Ascending aorta (tissue), 2 donors: ENCODE data around the gene ARHGAP31. TPM values are rescaled to one million over a fixed set of nuclear protein-coding genes. Genes with fewer than 3 reads are reported as not detected.
"Not testable (repeated sequence)": the region's sequence is repeated elsewhere in the genome, so short reads cannot be mapped to it uniquely, and the experiment has no call there.

Experiments
- DNase-seq, 2 donors: peaks; one replicate each; pipeline ENCODE4 v3.0.0-alpha.2; 2019; ENCODE audit warnings: low spot score in 2 of 2
- H3K27ac ChIP-seq, 2 donors: fragments of 200-600 bp; sonication (generic); one replicate each; pipeline ENCODE4 v1.5.1; 2016 to 2017; ENCODE audit warnings: mild to moderate bottlenecking in 1 of 2
- H3K27me3 ChIP-seq: fragments of 200-600 bp; sonication (generic); one replicate; pipeline ENCODE4 v1.5.1; 2017
- H3K36me3 ChIP-seq, 2 donors: fragments of 200-600 bp; sonication (generic); one replicate each; pipeline ENCODE4 v1.5.1; 2016
- H3K4me1 ChIP-seq, 2 donors: fragments of 200-600 bp; sonication (generic); one replicate each; pipeline ENCODE4 v1.5.1; 2016 to 2017; ENCODE audit warnings: mild to moderate bottlenecking in 1 of 2
- H3K4me3 ChIP-seq, 2 donors: fragments of 200-600 bp; sonication (generic); one replicate each; pipeline ENCODE4 v1.5.1; 2016 to 2017; ENCODE audit warnings: mild to moderate bottlenecking in 1 of 2
- H3K9me3 ChIP-seq, 2 donors: fragments of 200-600 bp; sonication (generic); one replicate each; pipeline ENCODE4 v1.5.1; 2016
- CTCF ChIP-seq, 3 experiments: fragments of 200-600 bp in 2 of 3; fragments of 450-650 bp in 1 of 3; sonication (generic) in 2 of 3; IDR thresholded peaks; one replicate each; pipeline ENCODE4 v1.5.1; 2016 to 2019; ENCODE audit warnings: antibody characterized with exemption in 3 of 3, mild to moderate bottlenecking in 1 of 3, moderate library complexity in 1 of 3
- intact Hi-C: fragments of 100-400 bp; cut with DNase I; formaldehyde crosslinking; loops from one replicate; pipeline ENCODE4 v1.15.1; 2023
- total RNA-seq: library from RNA; depleted of rRNA; stranded (reverse); fragments of >200 nt; gene quantifications from one replicate; pipeline ENCODE4 v1.1.0, GENCODE V29; 2016

The ARHGAP31 gene
- total RNA-seq, 1 donor from 2014 or later, result 31.4 TPM

- TF ChIP-seq CTCF (IDR thresholded peaks at IDR 0.05), result no peak
- H3K4me3 ChIP-seq, result no peak overlapping the region
- H3K27ac ChIP-seq, result no peak overlapping the region
- no peak for DNase-seq
- no peaks in the 10 kb centered on the region for H3K4me1 ChIP-seq
- intact Hi-C loops, result no loop called here
- H3K36me3 ChIP-seq, result peaks cover 13 to 16% of the 10 kb centered on the region in 2 donors
- no peaks in the 10 kb centered on the region for H3K27me3 ChIP-seq
- H3K9me3 ChIP-seq, result no peaks in the 10 kb centered on the region
Measured at GRCh38 chr3:119367000-119367399, 72.8 kb downstream of the ARHGAP31 start.

GRCh38 chr3:119368298-119368697 lies 74.1 kb downstream of the ARHGAP31 start:
- H3K36me3 ChIP-seq, result peaks cover 13 to 16% of the 10 kb centered on the region in 2 donors
- no peak for TF ChIP-seq CTCF (IDR thresholded peaks at IDR 0.05)
- intact Hi-C loops, result no loop called here
- H3K27ac ChIP-seq, result no peak overlapping the region
- no peak overlapping the region for H3K4me3 ChIP-seq
- no peaks in the 10 kb centered on the region for H3K4me1 ChIP-seq
- no peaks in the 10 kb centered on the region for H3K27me3 ChIP-seq
- no peak for DNase-seq
- no peaks in the 10 kb centered on the region for H3K9me3 ChIP-seq

DNA sequence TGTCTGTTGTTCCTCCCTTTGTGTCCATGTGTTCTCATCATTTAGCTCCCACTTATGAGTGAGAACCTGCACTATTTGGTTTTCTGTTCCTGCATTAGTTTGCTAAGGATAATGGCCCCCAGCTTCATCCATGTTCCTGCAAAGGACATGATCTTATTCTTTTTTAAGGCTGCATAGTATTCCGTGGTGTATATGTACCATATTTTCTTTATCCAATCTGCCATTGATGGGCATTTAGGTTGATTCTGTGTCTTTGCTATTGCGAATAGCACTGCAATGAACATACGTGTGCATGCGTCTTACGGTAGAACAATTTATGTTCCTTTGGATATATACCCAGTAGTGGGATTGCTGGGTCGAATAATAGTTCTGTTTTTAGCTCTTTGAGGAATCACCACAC lies 77.6 kb downstream of the ARHGAP31 start:
- intact Hi-C loops, H3K4me1 ChIP-seq, H3K27ac ChIP-seq, DNase-seq, H3K9me3 ChIP-seq, H3K4me3 ChIP-seq, H3K27me3 ChIP-seq: not testable (repeated sequence)
- peaks cover 12 to 18% of the 10 kb centered on the region in 2 donors for H3K36me3 ChIP-seq

- no peak for DNase-seq
Measured at GRCh38 chr3:119375106-119375505, 80.9 kb downstream of the ARHGAP31 start.

GRCh38 chr3:119375510-119375909 lies 81.3 kb downstream of the ARHGAP31 start:
- no peaks in the 10 kb centered on the region for H3K27me3 ChIP-seq
- peaks cover 2 to 5% of the 10 kb centered on the region in 2 donors for H3K36me3 ChIP-seq

More at GRCh38 chr3:119375106-119375505, 80.9 kb downstream of the ARHGAP31 start:
- H3K4me3 ChIP-seq, result no peak overlapping the region
- no peaks in the 10 kb centered on the region for H3K4me1 ChIP-seq
- peaks cover 0 to 9% of the 10 kb centered on the region in 2 donors for H3K36me3 ChIP-seq
- no peaks in the 10 kb centered on the region for H3K27me3 ChIP-seq
- no peaks in the 10 kb centered on the region for H3K9me3 ChIP-seq
- intact Hi-C loops, result no loop called here
- TF ChIP-seq CTCF (IDR thresholded peaks at IDR 0.05), result no peak
- H3K27ac ChIP-seq, result no peak overlapping the region

DNA sequence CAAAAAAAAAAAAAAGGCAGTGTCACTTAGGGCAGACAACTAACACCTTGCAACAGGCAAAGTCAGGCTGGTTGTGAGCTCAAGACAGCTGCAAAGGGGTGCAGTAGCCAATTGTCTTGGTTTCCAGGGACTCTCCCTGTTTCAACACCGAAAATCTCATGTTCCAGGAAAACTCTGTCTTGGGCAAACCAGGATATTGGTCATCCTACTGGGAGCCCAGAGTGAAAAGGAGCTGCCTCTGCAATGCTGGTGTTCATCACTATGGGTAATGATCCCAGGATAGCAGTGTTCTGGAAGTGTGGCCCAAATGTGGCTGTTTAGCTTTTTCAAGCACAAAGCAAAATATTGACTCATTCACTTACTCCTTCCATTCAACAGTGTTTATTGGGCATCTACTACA lies 82.6 kb downstream of the ARHGAP31 start:
- Histone ChIP-seq H3K4me3 (no peak overlapping the region), H3K4me1 (no peaks in the 10 kb centered on the region), H3K27me3 (no peaks in the 10 kb centered on the region), H3K27ac (no peak overlapping the region), H3K36me3 (peaks cover 5 to 11% of the 10 kb centered on the region in 2 donors), H3K9me3 (no peaks in the 10 kb centered on the region)
- intact Hi-C loops, result no loop called here
- no peak for DNase-seq
- no peak for TF ChIP-seq CTCF (IDR thresholded peaks at IDR 0.05)

More at GRCh38 chr3:119375510-119375909, 81.3 kb downstream of the ARHGAP31 start:
- no peak overlapping the region for H3K27ac ChIP-seq
- H3K9me3 ChIP-seq, result no peaks in the 10 kb centered on the region
- no peak for DNase-seq
- TF ChIP-seq CTCF (IDR thresholded peaks at IDR 0.05), result no peak
- no peaks in the 10 kb centered on the region for H3K4me1 ChIP-seq
- no peak overlapping the region for H3K4me3 ChIP-seq
- intact Hi-C loops, result no loop called here
